K562 (cell line): ENCODE results near the gene MAP3K7CL. TPM values are rescaled to one million over a fixed set of nuclear protein-coding genes. Genes with fewer than 3 reads are reported as not detected.

ENCODE experiments used
- ATAC-seq: fragments of 200-7000 bp; cut with Tn5 transposase; 3 replicates; pipeline ENCODE4 v1.9.1; 2020; ENCODE audit warnings: moderate library complexity
- BruUV-seq: library from RNA; stranded (reverse); fragments of 400-500 nt; replicated peaks from 2 replicates; lab custom pipeline; 2021; lab: Mats Ljungman, UMichigan
- CTCF ChIA-PET: fragments of 300-600 bp; formaldehyde crosslinking; extraction: SDS; loops from one replicate; lab custom pipeline; 2021; ENCODE audit warnings: low intra/inter-chr PET ratio; lab: Yijun Ruan, JAX
- POLR2A ChIA-PET: fragments of 300-600, 350-650 bp; sonication (Branson Sonifier 250); formaldehyde crosslinking; extraction: SDS; loops from one replicate; lab custom pipeline; 2021; ENCODE audit warnings: antibody characterized with exemption, inconsistent platforms; lab: Yijun Ruan, JAX
- DNase-seq, 4 experiments: peaks; one replicate each; pipeline versions ENCODE4 v3.0.0 to v3.0.0-alpha.2; 2011 to 2018; ENCODE audit warnings: low spot score in 3 of 4, mixed read lengths in 3 of 4; ENCODE audit errors: extremely low read depth in 1 of 4
- FAIRE-seq: peaks from 2 replicates; lab custom pipeline; 2011; peaks lifted over from hg19 to GRCh38; lab: Jason Lieb, UNC
- H2AFZ ChIP-seq: 2 replicates; pipeline ENCODE4 v1.6.0; 2011; ENCODE audit warnings: low read depth, low read length, control low read depth, inconsistent platforms
- H3K27ac ChIP-seq: fragments of 200-600 bp; 3 replicates; pipeline ENCODE4 v1.8.0; 2011; ENCODE audit warnings: low read depth, mild to moderate bottlenecking, control low read depth, inconsistent platforms, low read length, moderate library complexity, mixed read lengths; ENCODE audit errors: extremely low read depth
- H3K27me3 ChIP-seq, 2 experiments: fragments of 300-600 bp in 1 of 2; 2 replicates in 1 of 2; 3 replicates in 1 of 2; pipeline versions ENCODE4 v1.6.0 to v1.8.0; 2011; ENCODE audit warnings: inconsistent platforms in 2 of 2, low read length in 2 of 2, mild to moderate bottlenecking in 1 of 2, mixed read lengths in 1 of 2, moderate library complexity in 1 of 2; ENCODE audit not compliant: control insufficient read depth in 2 of 2, insufficient read depth in 2 of 2
- H3K36me3 ChIP-seq: fragments of 300-600 bp; 3 replicates; pipeline ENCODE4 v1.8.0; 2011; ENCODE audit warnings: mild to moderate bottlenecking, low read length, inconsistent platforms; ENCODE audit not compliant: control insufficient read depth, insufficient read depth
- H3K4me1 ChIP-seq, 2 experiments: fragments of 200-600 bp in 1 of 2; replicated peaks in 1 of 2; 2 replicates in 1 of 2; 3 replicates in 1 of 2; pipeline versions ENCODE4 v1.5.1 to v1.8.0; 2011; ENCODE audit warnings: inconsistent platforms in 2 of 2, low read length in 2 of 2, mild to moderate bottlenecking in 1 of 2, mixed read lengths in 1 of 2, moderate library complexity in 1 of 2; ENCODE audit not compliant: control insufficient read depth in 2 of 2, insufficient read depth in 2 of 2
- H3K4me2 ChIP-seq: 2 replicates; pipeline ENCODE4 v1.6.1; 2011; ENCODE audit warnings: low read length, control low read depth, inconsistent platforms, mixed read lengths; ENCODE audit not compliant: insufficient read depth
- H3K4me3 ChIP-seq: fragments of 200-600 bp; sonication (generic), shearing (Covaris generic); 2 replicates; pipeline ENCODE4 v1.5.1; 2016; ENCODE audit warnings: control low read depth, inconsistent platforms
- H3K79me2 ChIP-seq: fragments of 200-600 bp; 3 replicates; pipeline ENCODE4 v1.8.0; 2011; ENCODE audit warnings: low read length, inconsistent platforms; ENCODE audit not compliant: control insufficient read depth, insufficient read depth
- H3K9ac ChIP-seq, 2 experiments: 2 replicates each; pipeline versions ENCODE4 v1.6.0 to v1.6.1; 2011; ENCODE audit warnings: low read depth in 2 of 2, low read length in 2 of 2, control low read depth in 1 of 2, inconsistent platforms in 1 of 2, mild to moderate bottlenecking in 1 of 2, mixed read lengths in 1 of 2; ENCODE audit not compliant: insufficient read depth in 1 of 2
- H3K9me1 ChIP-seq: one replicate; pipeline ENCODE4 v1.6.0; 2011; ENCODE audit warnings: inconsistent platforms, mild to moderate bottlenecking, low read length, moderate library complexity; ENCODE audit not compliant: control insufficient read depth, insufficient read depth
- H3K9me3 ChIP-seq: replicated peaks from 2 replicates; pipeline ENCODE4 v1.5.1; 2011; ENCODE audit warnings: low read depth, low read length, inconsistent platforms; ENCODE audit not compliant: control insufficient read depth, insufficient read depth
- H4K20me1 ChIP-seq: replicated peaks from 2 replicates; pipeline ENCODE4 v1.6.1; 2011; ENCODE audit warnings: low read length, inconsistent platforms, mixed read lengths; ENCODE audit not compliant: control insufficient read depth, insufficient read depth
- CEBPG ChIP-seq, 3 experiments: fragments of 200-800 bp in 1 of 3; sonication (Bioruptor generic) in 1 of 3; sonication (generic) in 1 of 3; formaldehyde crosslinking in 1 of 3; IDR thresholded peaks in 2 of 3; conservative IDR thresholded peaks in 1 of 3; 2 replicates each; pipeline versions ENCODE4 v1.6.1 to v1.8.0; 2016 to 2022; ENCODE audit warnings: missing compliant biosample characterization in 2 of 3, missing genetic modification characterization in 2 of 3, mild to moderate bottlenecking in 1 of 3, missing genetic modification reagents in 1 of 3
- FOXA3 ChIP-seq, 2 experiments: fragments of 450-650 bp in 1 of 2; sonication (generic) in 1 of 2; formaldehyde crosslinking; IDR thresholded peaks in 1 of 2; conservative IDR thresholded peaks in 1 of 2; 2 replicates each; pipeline versions ENCODE4 v1.4.0 to v1.8.0; 2020 to 2022; ENCODE audit warnings: mild to moderate bottlenecking in 2 of 2, missing genetic modification reagents in 1 of 2
- FOXJ2 ChIP-seq: fragments of 200-800 bp; sonication (Bioruptor generic); IDR thresholded peaks from 2 replicates; pipeline ENCODE4 v1.6.1; 2016; ENCODE audit warnings: missing genetic modification characterization, missing compliant biosample characterization
- LCOR ChIP-seq: sonication (generic); formaldehyde crosslinking; IDR thresholded peaks from 2 replicates; pipeline ENCODE4 v1.8.0; 2022; ENCODE audit warnings: mild to moderate bottlenecking, missing genetic modification reagents
- SMAD4 ChIP-seq: fragments of 250-450 bp; sonication (Bioruptor Pico); conservative IDR thresholded peaks from 2 replicates; pipeline ENCODE4 v1.8.0; 2021; ENCODE audit warnings: inconsistent platforms, mild to moderate bottlenecking, moderate library complexity
- ZBTB40 ChIP-seq, 2 experiments: fragments of 450-650 bp in 1 of 2; sonication (generic) in 1 of 2; formaldehyde crosslinking in 1 of 2; IDR thresholded peaks; 2 replicates each; pipeline versions ENCODE4 v1.7.1 to v1.9.0; 2016 to 2022; ENCODE audit warnings: inconsistent platforms in 1 of 2, mild to moderate bottlenecking in 1 of 2, missing genetic modification reagents in 1 of 2
- ZNF512 ChIP-seq: IDR thresholded peaks from 2 replicates; pipeline ENCODE4 v1.6.1; 2016; ENCODE audit warnings: missing genetic modification characterization, missing compliant biosample characterization
- WGBS: fragments of 100-300 bp; shearing (Covaris generic); methylation state at CpG from one replicate; pipeline ENCODE4 v1.1.6; 2016; ENCODE audit warnings: low coverage, mixed read lengths; ENCODE audit not compliant: insufficient coverage; ENCODE audit errors: missing lambda C conversion rate; 5-methylcytosine and 5-hydroxymethylcytosine counted together
- in situ Hi-C: fragments of 300-500 bp; cut with MboI; formaldehyde crosslinking; loops from 4 replicates; pipeline ENCODE4 v1.15.0; 2018; ENCODE audit warnings: inconsistent platforms, mixed read lengths
- intact Hi-C: fragments of 100-400 bp; cut with micrococcal nuclease; formaldehyde crosslinking; loops from 2 replicates; pipeline ENCODE4 v1.14.2; 2022
- polyA plus RNA-seq, 8 experiments: library from polyadenylated mRNA; depleted of rRNA in 4 of 8; stranded (reverse) in 5 of 8; unstranded in 3 of 8; fragments of >200 nt; fragmentation: Nextera tagmentation in 2 of 8; fragmentation: Illumina TruSeq in 1 of 8; extraction: Ambion mirVana in 2 of 8; extraction: Trizol in 1 of 8; gene quantifications; 2 replicates each; pipeline versions ENCODE4 v1.2.1 to v1.2.3, GENCODE V29; 2011 to 2014; ENCODE audit warnings: inconsistent platforms in 1 of 8, missing spikeins in 1 of 8
- total RNA-seq, 7 experiments: library from RNA; depleted of rRNA in 6 of 7; stranded (reverse); fragments of >200 nt in 6 of 7; fragmentation: Illumina TruSeq in 2 of 7; extraction: Trizol in 2 of 7; gene quantifications; 2 replicates each; pipeline versions ENCODE4 v1.2.1 to v1.2.3, GENCODE V29; 2011 to 2021; ENCODE audit warnings: low replicate concordance in 1 of 7

Gene MAP3K7CL
- total and polyA plus RNA-seq, 9 of the 15 experiments (the other 6 are each of a cell fraction or from before 2014, with no cell fraction given): 0.13 to 0.15 (median 0.14) TPM; not detected in 6

GRCh38 chr21:29175408-29176134 lies 45.1 kb downstream of the MAP3K7CL start:
- Histone ChIP-seq H3K27ac (no peak overlapping the region), H3K4me3 (no peak overlapping the region), H3K36me3 (no peaks in the 10 kb centered on the region), H3K4me2 (no peak overlapping the region), H3K9me3 (no peaks in the 10 kb centered on the region), H3K79me2 (no peaks in the 10 kb centered on the region), H3K9me1 (no peaks in the 10 kb centered on the region), H3K9ac (no peak overlapping the region), H3K27me3 (peaks cover 12 to 25% of the 10 kb centered on the region in 2 experiments), H4K20me1 (no peaks in the 10 kb centered on the region), H3K4me1 (no peaks in the 10 kb centered on the region), H2AFZ (no peak overlapping the region)
- ATAC-seq (no peak), FAIRE-seq (no peak), DNase-seq (no peak)
- no TSS peak for BruUV-seq
- intact Hi-C loops: no loop called here
- ChIA-PET POLR2A (no interaction called here), CTCF (no interaction called here)
- TF ChIP-seq ZBTB40 (IDR thresholded peaks at IDR 0.05) (no peak), ZBTB40 (CRISPR knock-in tag; IDR thresholded peaks at IDR 0.05) (no peak), FOXA3 (CRISPR knock-in tag; conservative IDR thresholded peaks at IDR 0.05 in 1 of 2, IDR thresholded peaks at IDR 0.05 in 1 of 2) (0 out of 4 replicates have a peak, but pooled peaks of 1 of the 2 experiments have one; percentile 37), CEBPG (CRISPR knock-in tag; IDR thresholded peaks at IDR 0.05) (no peak), CEBPG (tag; conservative IDR thresholded peaks at IDR 0.05 in 1 of 2, IDR thresholded peaks at IDR 0.05 in 1 of 2) (0 out of 4 replicates have a peak, but pooled peaks of 1 of the 2 experiments have one; percentile 17), LCOR (CRISPR knock-in tag) (no peak), SMAD4 (CRISPR knock-in tag) (no peak), FOXJ2 (tag) (peak; percentile 95), ZNF512 (tag) (peak; percentile 87)
- in situ Hi-C loops: no loop called here
- WGBS: 14% methylated on average over 3 of the region's 3 CpGs
